Measurements from ENCODE around the gene ARID5B. TPM values are rescaled to one million over a fixed set of nuclear protein-coding genes. Genes with fewer than 3 reads are reported as not detected.
"Not testable (repeated sequence)": the region's sequence is repeated elsewhere in the genome, so short reads cannot be mapped to it uniquely, and the experiment has no call there.

Gene ARID5B, protein sequence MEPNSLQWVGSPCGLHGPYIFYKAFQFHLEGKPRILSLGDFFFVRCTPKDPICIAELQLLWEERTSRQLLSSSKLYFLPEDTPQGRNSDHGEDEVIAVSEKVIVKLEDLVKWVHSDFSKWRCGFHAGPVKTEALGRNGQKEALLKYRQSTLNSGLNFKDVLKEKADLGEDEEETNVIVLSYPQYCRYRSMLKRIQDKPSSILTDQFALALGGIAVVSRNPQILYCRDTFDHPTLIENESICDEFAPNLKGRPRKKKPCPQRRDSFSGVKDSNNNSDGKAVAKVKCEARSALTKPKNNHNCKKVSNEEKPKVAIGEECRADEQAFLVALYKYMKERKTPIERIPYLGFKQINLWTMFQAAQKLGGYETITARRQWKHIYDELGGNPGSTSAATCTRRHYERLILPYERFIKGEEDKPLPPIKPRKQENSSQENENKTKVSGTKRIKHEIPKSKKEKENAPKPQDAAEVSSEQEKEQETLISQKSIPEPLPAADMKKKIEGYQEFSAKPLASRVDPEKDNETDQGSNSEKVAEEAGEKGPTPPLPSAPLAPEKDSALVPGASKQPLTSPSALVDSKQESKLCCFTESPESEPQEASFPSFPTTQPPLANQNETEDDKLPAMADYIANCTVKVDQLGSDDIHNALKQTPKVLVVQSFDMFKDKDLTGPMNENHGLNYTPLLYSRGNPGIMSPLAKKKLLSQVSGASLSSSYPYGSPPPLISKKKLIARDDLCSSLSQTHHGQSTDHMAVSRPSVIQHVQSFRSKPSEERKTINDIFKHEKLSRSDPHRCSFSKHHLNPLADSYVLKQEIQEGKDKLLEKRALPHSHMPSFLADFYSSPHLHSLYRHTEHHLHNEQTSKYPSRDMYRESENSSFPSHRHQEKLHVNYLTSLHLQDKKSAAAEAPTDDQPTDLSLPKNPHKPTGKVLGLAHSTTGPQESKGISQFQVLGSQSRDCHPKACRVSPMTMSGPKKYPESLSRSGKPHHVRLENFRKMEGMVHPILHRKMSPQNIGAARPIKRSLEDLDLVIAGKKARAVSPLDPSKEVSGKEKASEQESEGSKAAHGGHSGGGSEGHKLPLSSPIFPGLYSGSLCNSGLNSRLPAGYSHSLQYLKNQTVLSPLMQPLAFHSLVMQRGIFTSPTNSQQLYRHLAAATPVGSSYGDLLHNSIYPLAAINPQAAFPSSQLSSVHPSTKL
- 63.8 TPM for total RNA-seq

GRCh38 chr10:61900829-61901792 lies at the start of gene ARID5B:
ARID5B (plus strand) TSS chr10:61901699; CDS start chr10:61901710, 11 bp downstream.
- ATAC-seq: peak; percentile 33
- DNase-seq (ENCODE audit: low spot score): peak; percentile 63
- intact Hi-C loops (cut with DNase I): no loop called here

DNA sequence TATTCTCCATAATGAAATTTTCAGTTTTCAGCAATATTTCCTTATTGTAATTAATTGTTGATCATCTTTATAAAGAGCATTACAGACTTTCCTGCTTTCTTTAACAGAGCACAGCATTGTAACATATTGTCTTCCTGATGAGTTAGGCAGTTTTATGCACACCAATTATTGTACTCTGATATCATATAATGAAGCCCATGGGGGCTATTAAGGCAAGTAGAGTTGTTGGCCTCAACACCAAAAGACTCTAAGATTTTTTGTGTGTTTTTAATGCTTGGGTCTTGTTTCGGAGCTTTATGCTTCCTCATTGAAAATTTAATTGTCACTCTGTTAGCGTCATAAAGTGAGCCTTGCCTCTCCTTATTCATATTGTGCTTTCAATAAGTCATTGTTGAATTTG lies 49.2 kb upstream of the ARID5B start:
- ATAC-seq: no peak
- intact Hi-C loops (cut with DNase I): no loop called here

DNA sequence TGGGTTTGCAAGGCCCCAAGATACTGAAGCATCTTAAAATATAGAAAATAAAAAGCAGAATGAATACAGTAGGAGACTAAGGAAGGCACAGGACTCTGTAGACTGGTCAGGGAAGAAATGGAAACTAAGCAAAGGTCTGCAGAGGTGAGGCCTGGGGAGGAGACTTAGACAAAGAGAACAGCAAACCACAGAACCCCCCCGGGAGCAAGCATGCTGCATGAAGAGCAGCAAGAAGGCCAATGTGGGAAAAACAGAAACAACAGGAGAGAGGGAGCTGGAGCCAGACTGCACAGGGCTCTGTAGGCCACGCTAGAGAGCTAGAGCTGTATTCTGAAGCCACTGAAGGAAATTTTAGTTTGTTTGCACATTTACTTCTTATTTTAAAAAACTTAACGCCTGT lies 45.7 kb upstream of the ARID5B start:
- ATAC-seq (peak; percentile 93), DNase-seq (ENCODE audit: low spot score) (peak; percentile 74)
- intact Hi-C loops (cut with DNase I): no loop called here

More for the DNA sequence above, 49.2 kb upstream of the ARID5B start:
- DNase-seq (ENCODE audit: low spot score): no peak

DNA sequence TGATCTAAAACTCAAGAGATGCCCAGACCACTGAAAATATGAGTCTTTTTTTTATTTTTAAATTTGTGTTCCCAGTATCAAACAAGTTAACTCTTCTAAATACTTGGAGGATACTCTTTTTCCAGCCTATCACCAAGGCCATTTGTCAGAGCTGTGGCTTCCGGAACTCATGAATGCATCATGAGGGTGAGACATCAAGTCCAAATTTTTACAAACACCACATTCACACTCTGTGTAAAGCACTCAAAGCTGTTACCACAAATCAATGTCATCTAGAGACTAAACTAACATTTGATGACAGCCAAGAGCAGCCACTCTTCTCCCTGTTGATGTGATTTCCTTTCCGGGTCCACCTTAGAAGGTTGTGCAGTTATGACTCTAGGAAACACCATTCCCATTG lies 43.8 kb upstream of the ARID5B start:
- intact Hi-C loops (cut with DNase I): no loop called here
- ATAC-seq (no peak), DNase-seq (ENCODE audit: low spot score) (no peak)

DNA sequence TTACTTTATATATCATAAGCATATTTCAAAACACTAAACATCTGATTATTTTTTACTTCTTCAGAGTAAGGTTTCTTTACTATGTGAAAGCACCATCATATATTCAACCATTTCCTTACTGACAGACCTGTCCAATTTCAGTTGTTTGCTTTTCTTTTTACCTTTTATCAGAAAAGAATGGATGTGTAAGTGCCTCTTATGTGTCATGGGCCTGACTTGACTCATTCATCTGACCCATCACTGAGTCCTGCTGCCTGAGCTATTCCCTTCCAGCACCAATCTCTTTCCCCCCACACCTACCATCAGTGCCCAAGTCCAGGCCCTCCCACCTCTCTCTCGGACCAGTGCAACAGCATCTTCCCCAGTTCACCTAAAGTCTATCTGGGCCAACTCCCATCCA lies 41.7 kb upstream of the ARID5B start:
- DNase-seq (ENCODE audit: low spot score): no peak
- intact Hi-C loops (cut with DNase I): no loop called here
- ATAC-seq: no peak

- DNase-seq (ENCODE audit: low spot score) (no peak), ATAC-seq (no peak)
- intact Hi-C loops (cut with DNase I): no loop called here
Measured at GRCh38 chr10:61860964-61861758, 40.3 kb upstream of the ARID5B start.

- intact Hi-C loops (cut with DNase I): no loop called here
- ATAC-seq (no peak), DNase-seq (ENCODE audit: low spot score) (no peak)
Measured at GRCh38 chr10:61863981-61864380, 37.5 kb upstream of the ARID5B start.

GRCh38 chr10:61866700-61867368 lies 34.7 kb upstream of the ARID5B start:
- intact Hi-C loops (cut with DNase I): no loop called here
- ATAC-seq: no peak
- no peak for DNase-seq (ENCODE audit: low spot score)

GRCh38 chr10:61867374-61867773 lies 34.1 kb upstream of the ARID5B start:
- intact Hi-C loops (cut with DNase I); ATAC-seq; DNase-seq (ENCODE audit: low spot score): not testable (repeated sequence)

- ATAC-seq; intact Hi-C loops (cut with DNase I): not testable (repeated sequence)
- DNase-seq (ENCODE audit: low spot score): peak; percentile 55
Measured at GRCh38 chr10:61867817-61868216, 33.7 kb upstream of the ARID5B start.

DNA sequence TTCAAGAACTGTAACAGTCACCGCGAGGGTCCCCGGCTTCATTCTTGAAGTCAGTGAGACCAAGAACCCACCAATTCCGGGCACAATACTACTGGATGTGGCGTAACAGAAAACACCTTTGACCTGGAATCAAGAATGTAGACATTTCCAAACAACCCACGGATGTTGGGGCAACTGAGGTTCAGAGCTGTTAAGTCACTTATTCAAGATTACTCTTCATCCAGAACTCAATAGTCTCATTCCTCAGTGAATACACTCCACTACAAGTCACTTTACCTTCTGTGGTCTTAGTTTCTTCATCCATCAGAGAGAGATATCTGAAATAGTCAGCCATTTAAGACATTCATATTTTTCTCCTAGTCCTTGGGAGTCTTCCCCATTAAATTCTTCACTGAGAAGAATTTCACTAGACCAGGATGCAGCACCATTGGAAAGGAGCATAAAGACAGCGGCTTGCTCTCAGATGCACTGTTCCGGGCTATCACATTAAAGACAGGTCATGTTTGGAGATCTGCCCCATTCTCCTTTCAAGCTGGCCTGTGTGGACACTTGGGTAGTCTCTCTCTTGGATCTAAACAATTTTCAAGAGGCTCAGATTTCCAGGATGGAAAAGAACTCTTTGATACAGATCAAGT lies 32.3 kb upstream of the ARID5B start:
- DNase-seq (ENCODE audit: low spot score) (no peak), ATAC-seq (no peak)
- intact Hi-C loops (cut with DNase I): no loop called here

DNA sequence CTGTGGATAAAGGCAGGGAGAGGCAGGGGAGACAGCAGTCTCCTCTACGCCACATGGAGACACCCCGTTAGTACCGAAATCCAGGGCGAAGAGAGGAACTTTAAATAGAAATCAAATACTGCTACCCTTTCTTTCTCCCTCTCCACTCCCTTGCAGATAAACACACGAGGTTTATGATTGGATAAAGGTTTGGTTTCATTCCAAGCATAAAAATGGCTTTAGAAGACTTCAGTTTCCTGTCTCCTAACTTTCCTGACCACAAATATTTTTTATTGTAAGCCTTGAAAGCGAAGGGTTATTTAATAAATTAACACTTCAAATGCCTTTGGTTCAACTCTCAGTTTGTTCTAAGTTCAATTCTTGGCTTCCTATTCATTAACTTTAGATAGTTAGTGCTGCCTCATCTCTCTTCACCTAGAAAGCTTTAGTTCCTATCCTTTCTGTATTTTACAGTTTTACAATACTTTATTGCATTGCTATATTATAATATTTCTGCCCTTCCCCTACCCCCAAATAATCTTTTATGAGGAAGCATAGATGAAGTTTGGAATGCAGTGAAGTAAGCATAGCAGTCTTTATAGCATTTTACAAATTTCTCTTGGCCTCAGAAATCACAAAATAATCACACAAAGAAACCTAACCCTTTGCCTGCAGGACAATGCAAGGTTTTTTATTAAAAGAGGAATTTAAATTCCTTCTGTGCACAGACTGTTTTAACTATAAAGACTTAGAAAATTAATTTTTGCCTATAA lies 31.5 kb upstream of the ARID5B start:
- DNase-seq (ENCODE audit: low spot score): no peak
- intact Hi-C loops (cut with DNase I): no loop called here
- no peak for ATAC-seq

GRCh38 chr10:61870526-61870895 lies 31.0 kb upstream of the ARID5B start:
- no peak for DNase-seq (ENCODE audit: low spot score)
- ATAC-seq: no peak
- intact Hi-C loops (cut with DNase I): no loop called here

DNA sequence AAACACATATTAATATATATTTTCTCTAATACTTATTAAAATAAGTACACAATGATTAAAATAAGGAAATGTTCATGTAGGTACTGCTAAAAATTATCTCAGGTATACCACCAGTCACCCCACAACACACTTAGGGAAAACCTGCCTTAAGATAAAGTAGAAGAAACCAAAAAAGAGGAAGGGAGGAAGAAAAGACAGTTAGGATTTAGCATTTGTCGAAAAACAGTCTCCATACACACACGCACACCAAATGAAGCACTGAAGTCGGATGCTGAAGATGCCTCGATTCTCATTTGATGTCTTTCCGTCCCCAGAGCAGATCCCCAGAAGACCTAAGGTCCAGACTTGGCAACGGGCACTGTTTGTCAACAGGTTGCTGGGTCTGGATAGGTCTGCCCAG lies 30.0 kb upstream of the ARID5B start:
- intact Hi-C loops (cut with DNase I): no loop called here
- DNase-seq (ENCODE audit: low spot score) (no peak), ATAC-seq (no peak)

DNA sequence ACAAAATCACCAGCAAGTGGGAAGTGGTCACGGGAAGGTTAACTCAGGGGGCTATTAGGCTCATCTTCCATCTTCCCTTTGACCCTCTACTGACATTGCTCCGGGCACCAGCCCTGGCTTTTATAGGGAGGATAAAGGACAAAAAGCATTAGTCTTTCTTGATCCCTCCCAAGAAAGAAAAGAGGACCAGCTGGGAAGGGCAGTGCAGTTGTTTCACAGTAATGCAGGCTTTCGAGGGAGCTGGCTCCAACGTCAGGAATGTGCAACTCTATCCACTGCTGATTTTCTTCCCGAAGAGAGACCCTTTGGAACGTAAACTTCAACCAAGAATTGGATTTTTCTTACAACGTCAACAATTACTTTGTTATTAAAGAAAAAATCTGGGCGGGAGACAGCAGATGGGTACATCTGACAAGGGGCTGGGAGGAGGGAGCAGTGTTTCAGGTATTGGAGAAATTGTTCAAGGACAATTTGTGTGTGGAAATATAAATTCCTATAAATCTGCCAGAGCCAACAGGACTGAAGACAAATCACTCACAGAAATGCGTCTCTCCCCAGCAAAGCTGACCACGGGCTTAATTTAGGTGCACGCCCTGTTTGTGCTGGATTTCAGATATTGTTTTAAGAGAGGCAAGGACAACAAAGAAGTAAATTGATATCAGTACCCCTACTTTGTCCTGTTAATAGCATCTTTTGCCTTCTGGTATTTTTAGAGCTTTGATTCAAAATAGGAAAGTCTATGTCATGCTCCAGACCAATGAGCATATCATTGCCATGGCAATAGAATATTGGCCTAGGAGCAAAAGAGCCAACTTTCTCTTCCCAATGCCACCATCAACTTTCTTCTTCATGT lies 23.4 kb upstream of the ARID5B start:
- no peak for DNase-seq (ENCODE audit: low spot score)
- ATAC-seq: no peak
- intact Hi-C loops (cut with DNase I): no loop called here
